ENCODE data around the gene HEPN1.

Gene HEPN1

GRCh38 chr11:124886476-124886875, 32.6 kb upstream of the HEPN1 start:
- DNase-seq = no peak

GRCh38 chr11:124886978-124887666, 31.9 kb upstream of the HEPN1 start:
- DNase-seq = no peak

GRCh38 chr11:124887667-124888013, 31.4 kb upstream of the HEPN1 start:
- no peak for DNase-seq

- DNase-seq = no peak
Measured at GRCh38 chr11:124889191-124890091, 29.6 kb upstream of the HEPN1 start.

GRCh38 chr11:124890151-124890550, 28.9 kb upstream of the HEPN1 start:
- DNase-seq = no peak

- DNase-seq = no peak
Measured at GRCh38 chr11:124890683-124891372, 28.2 kb upstream of the HEPN1 start.

- DNase-seq = no peak
Measured at GRCh38 chr11:124891373-124891861, 27.6 kb upstream of the HEPN1 start.

GRCh38 chr11:124892146-124892545, 26.9 kb upstream of the HEPN1 start:
- no peak for DNase-seq

GRCh38 chr11:124892750-124893454, 26.1 kb upstream of the HEPN1 start:
- DNase-seq = no peak

GRCh38 chr11:124893781-124894401, 25.2 kb upstream of the HEPN1 start:
- DNase-seq = no peak

GRCh38 chr11:124894606-124895430, 24.2 kb upstream of the HEPN1 start:
- no peak for DNase-seq

- no peak for DNase-seq
Measured at GRCh38 chr11:124895471-124895971, 23.5 kb upstream of the HEPN1 start.

- no peak for DNase-seq
Measured at GRCh38 chr11:124896071-124896750, 22.8 kb upstream of the HEPN1 start.

- no peak for DNase-seq
Measured at GRCh38 chr11:124896821-124897391, 22.1 kb upstream of the HEPN1 start.

GRCh38 chr11:124897674-124898262, 21.3 kb upstream of the HEPN1 start, which contains the start of gene ROBO4:
Gene ROBO4 (minus strand): TSS chr11:124897865. CDS start chr11:124897795, 70 bp downstream.
- no peak for DNase-seq

- DNase-seq = no peak
Measured at GRCh38 chr11:124898263-124898680, 20.8 kb upstream of the HEPN1 start.

- DNase-seq = no peak
Measured at GRCh38 chr11:124898711-124899110, 20.3 kb upstream of the HEPN1 start.

GRCh38 chr11:124899383-124900145, 19.5 kb upstream of the HEPN1 start:
- no peak for DNase-seq

- DNase-seq = no peak
Measured at GRCh38 chr11:124900464-124900863, 18.6 kb upstream of the HEPN1 start.
